Central memory CD8-positive, alpha-beta T cell (primary cell): ENCODE data around the gene OR13C3.
"Not testable (repeated sequence)": the region's sequence is repeated elsewhere in the genome, so short reads cannot be mapped to it uniquely, and the experiment has no call there.

Experiments
- ATAC-seq: fragments of 150-1000 bp; cut with Tn5 transposase; replicated peaks from 2 replicates; pipeline ENCODE4 v1.10.0; 2022; ENCODE audit warnings: mild to moderate bottlenecking, moderate FRiP score, moderate number of reproducible peaks; ENCODE audit not compliant: poor library complexity, severe bottlenecking; ENCODE audit errors: extremely low read depth
- DNase-seq, 2 donors: peaks; one replicate each; pipeline ENCODE4 v3.0.0; 2021; ENCODE audit warnings: low spot score in 2 of 2
- H3K27ac Mint-ChIP-seq: one replicate; pipeline ENCODE4 v1.8.0; 2022; ENCODE audit warnings: low read depth, mild to moderate bottlenecking, moderate library complexity, mixed read lengths
- H3K27me3 Mint-ChIP-seq: one replicate; pipeline ENCODE4 v1.8.0; 2022; ENCODE audit warnings: mixed read lengths
- H3K36me3 Mint-ChIP-seq: one replicate; pipeline ENCODE4 v1.8.0; 2022; ENCODE audit warnings: mild to moderate bottlenecking, moderate library complexity, mixed read lengths; ENCODE audit not compliant: insufficient read depth
- H3K4me1 Mint-ChIP-seq: one replicate; pipeline ENCODE4 v1.8.0; 2022; ENCODE audit warnings: mixed read lengths
- H3K4me3 Mint-ChIP-seq: one replicate; pipeline ENCODE4 v1.8.0; 2022; ENCODE audit warnings: mild to moderate bottlenecking, moderate library complexity, mixed read lengths
- H3K9me3 Mint-ChIP-seq: one replicate; pipeline ENCODE4 v1.8.0; 2022; ENCODE audit warnings: mixed read lengths

Gene OR13C3

GRCh38 chr9:104520241-104520640, 16.4 kb downstream of the OR13C3 start:
- not testable (repeated sequence) for H3K27ac Mint-ChIP-seq, H3K4me1 Mint-ChIP-seq, H3K36me3 Mint-ChIP-seq, ATAC-seq, DNase-seq, H3K27me3 Mint-ChIP-seq, H3K9me3 Mint-ChIP-seq, H3K4me3 Mint-ChIP-seq

- no peak for DNase-seq
- no peak for ATAC-seq
- Mint-ChIP-seq H3K36me3 (no peaks in the 10 kb centered on the region), H3K27me3 (no peaks in the 10 kb centered on the region), H3K27ac (no peak overlapping the region), H3K9me3 (peaks cover 14% of the 10 kb centered on the region), H3K4me3 (no peak overlapping the region), H3K4me1 (no peaks in the 10 kb centered on the region)
Observed at GRCh38 chr9:104514901-104515300, 21.8 kb downstream of the OR13C3 start.

GRCh38 chr9:104506565-104506964, 30.1 kb downstream of the OR13C3 start:
- Mint-ChIP-seq H3K27ac (no peak overlapping the region), H3K4me3 (no peak overlapping the region), H3K9me3 (peaks cover 14% of the 10 kb centered on the region), H3K4me1 (no peaks in the 10 kb centered on the region), H3K27me3 (no peaks in the 10 kb centered on the region), H3K36me3 (no peaks in the 10 kb centered on the region)
- no peak for ATAC-seq
- no peak for DNase-seq

- no peak for DNase-seq
- Mint-ChIP-seq H3K4me1 (no peaks in the 10 kb centered on the region), H3K9me3 (peaks cover 6% of the 10 kb centered on the region), H3K27ac (no peak within 1 kb of the TSS), H3K36me3 (no peaks in the 10 kb centered on the region), H3K27me3 (no peaks in the 10 kb centered on the region), H3K4me3 (no peak within 1 kb of the TSS)
- ATAC-seq = no peak
Observed at GRCh38 chr9:104503963-104504362, 32.7 kb downstream of the OR13C3 start, which contains the start of gene OR13F1. OR13F1 (plus strand) TSS chr9:104504263; CDS start chr9:104504263, 0 bp downstream.

GRCh38 chr9:104503440-104503839, 33.2 kb downstream of the OR13C3 start:
- no peaks in the 10 kb centered on the region for H3K36me3 Mint-ChIP-seq
- no peak for DNase-seq
- ATAC-seq = no peak
- H3K4me3 Mint-ChIP-seq = no peak overlapping the region
- no peaks in the 10 kb centered on the region for H3K4me1 Mint-ChIP-seq
- no peaks in the 10 kb centered on the region for H3K27me3 Mint-ChIP-seq
- no peak overlapping the region for H3K27ac Mint-ChIP-seq
- H3K9me3 Mint-ChIP-seq = peaks cover 6% of the 10 kb centered on the region

- H3K27me3 Mint-ChIP-seq = no peaks in the 10 kb centered on the region
- DNase-seq = no peak
- H3K27ac Mint-ChIP-seq = no peak overlapping the region
- no peak for ATAC-seq
- H3K36me3 Mint-ChIP-seq = no peaks in the 10 kb centered on the region
- H3K4me3 Mint-ChIP-seq = no peak overlapping the region
- H3K9me3 Mint-ChIP-seq = no peaks in the 10 kb centered on the region
- H3K4me1 Mint-ChIP-seq = no peaks in the 10 kb centered on the region
Observed at GRCh38 chr9:104494808-104495207, 41.8 kb downstream of the OR13C3 start.
